B cell (primary cell): ENCODE results near the gene ASIC3. TPM values are rescaled to one million over a fixed set of nuclear protein-coding genes. Genes with fewer than 3 reads are reported as not detected.

Source experiments
- ATAC-seq: fragments of 200-7000 bp; cut with Tn5 transposase; one replicate; pipeline ENCODE4 v1.10.0; 2021; ENCODE audit warnings: low read depth, mild to moderate bottlenecking, moderate number of reproducible peaks, moderate library complexity
- CTCF ChIA-PET: fragments of 350-600 bp; sonication (Branson Sonifier 250); formaldehyde crosslinking; loops from one replicate; lab custom pipeline; 2021; ENCODE audit warnings: antibody characterized with exemption, inconsistent platforms; lab: Charles Lee
- POLR2A ChIA-PET: fragments of 350-600 bp; sonication (Branson Sonifier 250); formaldehyde crosslinking; loops from one replicate; lab custom pipeline; 2021; ENCODE audit warnings: antibody characterized with exemption; lab: Charles Lee
- DNase-seq: peaks from one replicate; pipeline ENCODE4 v3.0.0; 2013
- H2AFZ ChIP-seq: 2 replicates; pipeline ENCODE4 v1.6.1; 2012; ENCODE audit warnings: mild to moderate bottlenecking, low read depth, low read length; ENCODE audit not compliant: insufficient read depth, poor library complexity, severe bottlenecking
- H3K27ac ChIP-seq, 2 donors: 1 replicate in 1 of 2; 2 replicates in 1 of 2; pipeline ENCODE4 v1.5.1; 2012 to 2013; ENCODE audit warnings: low read length in 2 of 2, mild to moderate bottlenecking in 2 of 2, moderate library complexity in 1 of 2
- H3K27me3 ChIP-seq, 4 experiments: fragments of 200-600 bp in 1 of 4; sonication (generic) in 1 of 4; replicated peaks in 1 of 4; 1 replicate in 2 of 4; 2 replicates in 2 of 4; pipeline versions ENCODE4 v1.6.1 to v1.7.0; 2013 to 2016; ENCODE audit warnings: low read length in 3 of 4, mild to moderate bottlenecking in 2 of 4, mixed read lengths in 1 of 4, moderate library complexity in 1 of 4; ENCODE audit not compliant: insufficient read depth in 4 of 4, control insufficient read depth in 3 of 4; ENCODE audit errors: control extremely low read depth in 1 of 4
- H3K36me3 ChIP-seq, 2 experiments: replicated peaks in 1 of 2; 1 replicate in 1 of 2; 2 replicates in 1 of 2; pipeline versions ENCODE4 v1.6.1 to v1.7.1; 2013; ENCODE audit warnings: low read length in 1 of 2; ENCODE audit not compliant: insufficient read depth in 2 of 2, control insufficient read depth in 1 of 2; ENCODE audit errors: control extremely low read depth in 1 of 2, extremely low read depth in 1 of 2
- H3K4me1 ChIP-seq, 2 donors: fragments of 200-600 bp in 1 of 2; sonication (generic) in 1 of 2; 1 replicate in 1 of 2; 2 replicates in 1 of 2; pipeline versions ENCODE4 v1.5.1 to v1.6.1; 2013 to 2017; ENCODE audit warnings: low read length in 2 of 2; ENCODE audit not compliant: control insufficient read depth in 2 of 2, insufficient read depth in 2 of 2
- H3K4me2 ChIP-seq: replicated peaks from 2 replicates; pipeline ENCODE3; 2012; ENCODE audit warnings: mild to moderate bottlenecking, low read depth, low read length; ENCODE audit not compliant: poor library complexity, severe bottlenecking
- H3K4me3 ChIP-seq, 5 experiments: fragments of 200-600 bp in 1 of 5; sonication (generic) in 1 of 5; 1 replicate in 3 of 5; 2 replicates in 2 of 5; pipeline versions ENCODE4 v1.5.1 to v1.7.0; 2011 to 2016; ENCODE audit warnings: low read length in 4 of 5, mild to moderate bottlenecking in 4 of 5, low read depth in 2 of 5, control low read depth in 1 of 5, moderate library complexity in 1 of 5; ENCODE audit not compliant: insufficient read depth in 1 of 5; ENCODE audit errors: control extremely low read depth in 1 of 5, extremely low read depth in 1 of 5
- H3K79me2 ChIP-seq: fragments of 200-600 bp; sonication (generic); one replicate; pipeline ENCODE4 v1.6.0; 2016; ENCODE audit warnings: low read length; ENCODE audit not compliant: control insufficient read depth, insufficient read depth
- H3K9ac ChIP-seq: fragments of 200-600 bp; sonication (generic); 2 replicates; pipeline ENCODE4 v1.6.1; 2017; ENCODE audit warnings: mild to moderate bottlenecking, low read length, moderate library complexity
- H3K9me3 ChIP-seq, 3 donors: one replicate each; pipeline versions ENCODE4 v1.6.1 to v1.7.1; 2013; ENCODE audit warnings: low read length in 2 of 3; ENCODE audit not compliant: control insufficient read depth in 2 of 3, insufficient read depth in 1 of 3; ENCODE audit errors: control extremely low read depth in 1 of 3
- H4K20me1 ChIP-seq: 2 replicates; pipeline ENCODE4 v1.6.0; 2012; ENCODE audit warnings: mild to moderate bottlenecking, low read length; ENCODE audit not compliant: insufficient read depth, control insufficient read depth, poor library complexity, severe bottlenecking
- H3K27ac Mint-ChIP-seq: one replicate; pipeline ENCODE4 v1.8.0; 2021; ENCODE audit warnings: mixed read lengths
- H3K27me3 Mint-ChIP-seq: one replicate; pipeline ENCODE4 v1.8.0; 2021; ENCODE audit warnings: mixed read lengths
- H3K4me1 Mint-ChIP-seq: one replicate; pipeline ENCODE4 v1.8.0; 2021; ENCODE audit warnings: mixed read lengths
- H3K4me3 Mint-ChIP-seq: one replicate; pipeline ENCODE4 v1.8.0; 2021; ENCODE audit warnings: mixed read lengths
- H3K9me3 Mint-ChIP-seq: one replicate; pipeline ENCODE4 v1.8.0; 2022; ENCODE audit warnings: mixed read lengths; ENCODE audit not compliant: insufficient read depth
- EZH2 ChIP-seq: IDR thresholded peaks from 2 replicates; pipeline ENCODE4 v1.6.1; 2012; ENCODE audit warnings: borderline replicate concordance, low read depth, mild to moderate bottlenecking, moderate library complexity, low read length; ENCODE audit not compliant: insufficient read depth, poor library complexity, severe bottlenecking
- WGBS: methylation state at CpG from one replicate; pipeline ENCODE4 v1.1.5; 2013; ENCODE audit warnings: missing lambda C conversion rate; ENCODE audit not compliant: insufficient coverage; 5-methylcytosine and 5-hydroxymethylcytosine counted together
- intact Hi-C: fragments of 100-400 bp; cut with micrococcal nuclease; formaldehyde crosslinking; loops from one replicate; pipeline ENCODE4 v1.10.0; 2022
- polyA plus RNA-seq: library from polyadenylated mRNA; depleted of rRNA; stranded (reverse); fragments of >200 nt; gene quantifications from 2 replicates; pipeline ENCODE4 v1.2.3, GENCODE V29; 2012
- total RNA-seq, 2 donors: library from RNA; stranded (reverse); fragments of 120-200 nt in 1 of 2; gene quantifications; 1 replicate in 1 of 2; 2 replicates in 1 of 2; pipeline versions ENCODE4 v1.2.3 to v1.2.4, GENCODE V29; 2013 to 2022
- TF ChIP-seq, protein P1 (sequence below): fragments of 200-600 bp; IDR thresholded peaks from one replicate; pipeline ENCODE4 v1.8.0; 2022; ENCODE audit warnings: antibody characterized with exemption, mild to moderate bottlenecking

ASIC3 gene
- total and polyA plus RNA-seq, 2 donors (not counting 1 experiment from before 2014, with no cell fraction given): 4.8 to 5.0 TPM

GRCh38 chr7:151079199-151079910, 31.0 kb downstream of the ASIC3 start:
- TF ChIP-seq, protein P1, sequence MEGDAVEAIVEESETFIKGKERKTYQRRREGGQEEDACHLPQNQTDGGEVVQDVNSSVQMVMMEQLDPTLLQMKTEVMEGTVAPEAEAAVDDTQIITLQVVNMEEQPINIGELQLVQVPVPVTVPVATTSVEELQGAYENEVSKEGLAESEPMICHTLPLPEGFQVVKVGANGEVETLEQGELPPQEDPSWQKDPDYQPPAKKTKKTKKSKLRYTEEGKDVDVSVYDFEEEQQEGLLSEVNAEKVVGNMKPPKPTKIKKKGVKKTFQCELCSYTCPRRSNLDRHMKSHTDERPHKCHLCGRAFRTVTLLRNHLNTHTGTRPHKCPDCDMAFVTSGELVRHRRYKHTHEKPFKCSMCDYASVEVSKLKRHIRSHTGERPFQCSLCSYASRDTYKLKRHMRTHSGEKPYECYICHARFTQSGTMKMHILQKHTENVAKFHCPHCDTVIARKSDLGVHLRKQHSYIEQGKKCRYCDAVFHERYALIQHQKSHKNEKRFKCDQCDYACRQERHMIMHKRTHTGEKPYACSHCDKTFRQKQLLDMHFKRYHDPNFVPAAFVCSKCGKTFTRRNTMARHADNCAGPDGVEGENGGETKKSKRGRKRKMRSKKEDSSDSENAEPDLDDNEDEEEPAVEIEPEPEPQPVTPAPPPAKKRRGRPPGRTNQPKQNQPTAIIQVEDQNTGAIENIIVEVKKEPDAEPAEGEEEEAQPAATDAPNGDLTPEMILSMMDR: no peak
- TF ChIP-seq EZH2: no peak
- CTCF ChIA-PET: no interaction called here
- Histone ChIP-seq H3K79me2 (peaks cover 39% of the 10 kb centered on the region), H3K27me3 (peaks cover 0 to 9% (median 2%) of the 10 kb centered on the region in 4 experiments), H3K4me3 (peak overlapping the region in 3 of 5 experiments; percentile 79 to 90 (median 89)), H2AFZ (no peak overlapping the region), H3K4me2 (peak overlapping the region; percentile 95), H4K20me1 (peaks cover 26% of the 10 kb centered on the region), H3K4me1 (peaks cover 33 to 46% of the 10 kb centered on the region in 2 donors), H3K9ac (peak overlapping the region; percentile 85), H3K9me3 (no peaks in the 10 kb centered on the region), H3K27ac (peak overlapping the region in 1 of 2 donors; percentile 92), H3K36me3 (peaks cover 0 to 15% of the 10 kb centered on the region in 2 experiments)
- DNase-seq (no peak), ATAC-seq (no peak)
- POLR2A ChIA-PET: no interaction called here
- Mint-ChIP-seq H3K9me3 (no peaks in the 10 kb centered on the region), H3K27me3 (no peaks in the 10 kb centered on the region), H3K4me1 (peaks cover 42% of the 10 kb centered on the region), H3K27ac (peak overlapping the region; percentile 88), H3K4me3 (peak overlapping the region; percentile 87)
- 95% methylated on average over 26 of the region's 27 CpGs for WGBS
- intact Hi-C loops: no loop called here

GRCh38 chr7:151080067-151080521, 31.8 kb downstream of the ASIC3 start:
- DNase-seq: no peak
- Histone ChIP-seq H3K27ac (peak overlapping the region; percentile 68 to 92), H2AFZ (peak overlapping the region; percentile 92), H3K4me2 (peak overlapping the region; percentile 95), H4K20me1 (peaks cover 26% of the 10 kb centered on the region), H3K9me3 (no peaks in the 10 kb centered on the region), H3K4me1 (peaks cover 36 to 47% of the 10 kb centered on the region in 2 donors), H3K27me3 (peaks cover 0 to 15% (median 5%) of the 10 kb centered on the region in 4 experiments), H3K4me3 (peak overlapping the region; percentile 58 to 92 (median 89)), H3K9ac (peak overlapping the region; percentile 85), H3K36me3 (peaks cover 0 to 13% of the 10 kb centered on the region in 2 experiments), H3K79me2 (peaks cover 39% of the 10 kb centered on the region)
- Mint-ChIP-seq H3K4me1 (peaks cover 47% of the 10 kb centered on the region), H3K27ac (peak overlapping the region; percentile 88), H3K4me3 (peak overlapping the region; percentile 87), H3K27me3 (peaks cover 5% of the 10 kb centered on the region), H3K9me3 (no peaks in the 10 kb centered on the region)
- TF ChIP-seq EZH2: no peak
- TF ChIP-seq, protein P1: no peak
- intact Hi-C loops: loop anchor here (1.0 to 10.0 kb wide), 7 partner anchors 21 to 1308 kb away; partner anchors contain the start of genes KCNH2, NUB1, SLC4A2 and ZNF467
- ChIA-PET POLR2A (interaction anchor here (1.2 kb wide), 1 partner anchor 52 kb away, joined by 8 read pairs; the partner anchor contains the start of gene ABCB8), CTCF (interaction anchor here (0.9 to 1.6 kb wide), 2 partner anchors 21 to 44 kb away, joined by 4 to 6 read pairs; no protein-coding TSS in a partner anchor)
- ATAC-seq: no peak
- 2% methylated on average over 31 of the region's 31 CpGs for WGBS
